Mammary microvascular endothelial cell (primary cell): ENCODE data around the gene SF3B4. TPM values are rescaled to one million over a fixed set of nuclear protein-coding genes. Genes with fewer than 3 reads are reported as not detected.

ENCODE experiments used
- total RNA-seq: library from RNA; depleted of rRNA; stranded (reverse); fragments of >200 nt; gene quantifications from 2 replicates; pipeline ENCODE4 v1.2.3, GENCODE V29; 2015

SF3B4 gene
- total RNA-seq = 10.3 and 14.0 TPM in 2 replicates

GRCh38 chr1:149927563-149928400 lies at the start of gene SF3B4:
Gene SF3B4 (minus strand): TSS chr1:149927803. CDS start chr1:149927759, 44 bp downstream.

GRCh38 chr1:149936170-149936991 lies 8.8 kb upstream of the SF3B4 start, which contains the start of gene MTMR11:
Gene MTMR11 (minus strand): TSS chr1:149936879. CDS start chr1:149936647, 232 bp downstream.

GRCh38 chr1:149917571-149918144 lies 9.9 kb downstream of the SF3B4 start, which contains the start of gene SV2A:
Gene SV2A (minus strand): TSS chr1:149917844. CDS start chr1:149913840, 4,004 bp downstream.

GRCh38 chr1:149899460-149900284 lies 27.9 kb downstream of the SF3B4 start, which contains the start of gene BOLA1:
Gene BOLA1 (plus strand): TSS chr1:149899568. CDS start chr1:149900060, 492 bp downstream.

Other genes with a start within 250 kb of the SF3B4 start
- gene FCGR1A, start 145.1 kb downstream of the SF3B4 start, total RNA-seq = not detected in 2 replicates
- 11.3 and 25.0 TPM in 2 replicates for gene BOLA1, start 28.2 kb downstream of the SF3B4 start, total RNA-seq
- 0.93 and 1.2 TPM in 2 replicates for gene SV2A, start 10.0 kb downstream of the SF3B4 start, total RNA-seq
- 1.7 and 3.7 TPM in 2 replicates for gene MTMR11, start 9.1 kb upstream of the SF3B4 start, total RNA-seq
- gene OTUD7B, start 82.9 kb upstream of the SF3B4 start, total RNA-seq = 8.0 and 9.3 TPM in 2 replicates
- 20.5 and 30.6 TPM in 2 replicates for gene VPS45, start 140.0 kb upstream of the SF3B4 start, total RNA-seq
- gene PLEKHO1, start 222.1 kb upstream of the SF3B4 start, total RNA-seq = 85.1 and 90.5 TPM in 2 replicates